ENCODE data around the gene EPHB1.
"Not testable (repeated sequence)": the region's sequence is repeated elsewhere in the genome, so short reads cannot be mapped to it uniquely, and the experiment has no call there.

EPHB1 gene

GRCh38 chr3:134955874-134956273 lies 160.8 kb downstream of the EPHB1 start:
- no peak for DNase-seq (ENCODE audit: low spot score)

GRCh38 chr3:134956395-134956794 lies 161.3 kb downstream of the EPHB1 start:
- DNase-seq (ENCODE audit: low spot score), result no peak

- no peak for DNase-seq (ENCODE audit: low spot score)
These were observed 161.8 kb downstream of the EPHB1 start for GRCh38 chr3:134956844-134957243.

- no peak for DNase-seq (ENCODE audit: low spot score)
These were observed 164.5 kb downstream of the EPHB1 start for GRCh38 chr3:134959516-134959915.

GRCh38 chr3:134964226-134964625 lies 169.2 kb downstream of the EPHB1 start:
- DNase-seq (ENCODE audit: low spot score), result no peak

- DNase-seq (ENCODE audit: low spot score), result no peak
These were observed 170.9 kb downstream of the EPHB1 start for GRCh38 chr3:134965865-134966481.

- no peak for DNase-seq (ENCODE audit: low spot score)
These were observed 175.8 kb downstream of the EPHB1 start for GRCh38 chr3:134970895-134971294.

GRCh38 chr3:134971306-134971705 lies 176.2 kb downstream of the EPHB1 start:
- no peak for DNase-seq (ENCODE audit: low spot score)

- DNase-seq (ENCODE audit: low spot score), result not testable (repeated sequence)
These were observed 176.8 kb downstream of the EPHB1 start for GRCh38 chr3:134971907-134972306.

GRCh38 chr3:134972836-134973455 lies 177.9 kb downstream of the EPHB1 start:
- no peak for DNase-seq (ENCODE audit: low spot score)

- DNase-seq (ENCODE audit: low spot score), result no peak
These were observed 179.6 kb downstream of the EPHB1 start for GRCh38 chr3:134974624-134975023.

GRCh38 chr3:134976948-134977347 lies 181.9 kb downstream of the EPHB1 start:
- DNase-seq (ENCODE audit: low spot score), result no peak

- DNase-seq (ENCODE audit: low spot score), result no peak
These were observed 183.6 kb downstream of the EPHB1 start for GRCh38 chr3:134978658-134979057.

GRCh38 chr3:134985864-134986715 lies 191.0 kb downstream of the EPHB1 start:
- no peak for DNase-seq (ENCODE audit: low spot score)

- no peak for DNase-seq (ENCODE audit: low spot score)
These were observed 193.6 kb downstream of the EPHB1 start for GRCh38 chr3:134988666-134989065.

GRCh38 chr3:134991003-134991402 lies 195.9 kb downstream of the EPHB1 start:
- DNase-seq (ENCODE audit: low spot score), result no peak

GRCh38 chr3:134991472-134992010 lies 196.5 kb downstream of the EPHB1 start:
- no peak for DNase-seq (ENCODE audit: low spot score)

- no peak for DNase-seq (ENCODE audit: low spot score)
These were observed 197.1 kb downstream of the EPHB1 start for GRCh38 chr3:134992180-134992579.

GRCh38 chr3:134992586-134992985 lies 197.5 kb downstream of the EPHB1 start:
- DNase-seq (ENCODE audit: low spot score), result no peak

GRCh38 chr3:134993011-134993410 lies 198.0 kb downstream of the EPHB1 start:
- no peak for DNase-seq (ENCODE audit: low spot score)

- no peak for DNase-seq (ENCODE audit: low spot score)
These were observed 203.1 kb downstream of the EPHB1 start for GRCh38 chr3:134998158-134998557.

GRCh38 chr3:134998855-134999254 lies 203.8 kb downstream of the EPHB1 start:
- no peak for DNase-seq (ENCODE audit: low spot score)

GRCh38 chr3:135000465-135000864 lies 205.4 kb downstream of the EPHB1 start:
- DNase-seq (ENCODE audit: low spot score), result no peak

All from left forelimb (tissue), 1 donor.